Activated CD4-positive, alpha-beta T cell treated with anti-CD3 and anti-CD28 coated beads for 1 hour (primary cell): Measurements from ENCODE around the gene ANP32B.
"Not testable (repeated sequence)": the region's sequence is repeated elsewhere in the genome, so short reads cannot be mapped to it uniquely, and the experiment has no call there.

ENCODE experiments used
- DNase-seq: peaks from one replicate; pipeline ENCODE4 v3.0.0-alpha.2; 2020

The ANP32B gene

DNA sequence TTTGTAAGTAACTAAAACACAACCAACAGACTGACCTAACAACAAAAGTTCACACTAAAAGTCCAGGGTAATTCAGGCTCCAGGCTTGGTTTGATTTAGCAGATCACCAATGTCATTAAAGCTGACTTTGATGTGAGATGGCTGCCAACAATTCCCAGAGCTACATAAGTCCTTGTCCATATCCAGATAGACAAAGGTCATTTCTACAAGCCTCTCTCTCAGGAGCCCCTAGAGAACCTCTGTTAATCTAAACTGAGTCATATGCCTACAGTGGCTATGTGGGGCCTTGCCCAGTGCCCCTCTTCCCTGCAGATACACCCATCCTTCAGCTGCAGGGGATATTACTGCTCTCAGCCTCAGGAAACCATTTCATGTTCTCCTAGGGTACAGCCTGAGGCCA, 18.2 kb upstream of the ANP32B start:
- DNase-seq = no peak

DNA sequence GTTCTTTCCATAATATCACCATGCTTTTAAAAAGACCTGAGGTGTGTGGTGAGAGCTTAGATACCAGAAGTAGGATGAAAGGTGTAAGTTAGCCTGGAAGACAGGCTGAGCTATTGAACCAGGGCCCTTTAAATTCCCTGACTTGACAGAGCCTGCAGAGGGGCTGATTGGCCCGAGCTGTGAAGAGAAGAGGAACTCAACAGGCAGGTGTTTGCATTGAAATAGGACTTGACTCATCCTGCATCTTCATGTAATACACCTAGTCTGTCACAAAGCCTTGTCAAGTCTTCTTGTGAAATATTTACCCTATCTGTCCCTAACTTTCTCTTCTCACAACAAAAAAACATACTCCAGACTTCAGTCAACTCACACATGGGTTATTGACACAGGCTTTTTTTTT, 16.6 kb upstream of the ANP32B start:
- DNase-seq = no peak

DNA sequence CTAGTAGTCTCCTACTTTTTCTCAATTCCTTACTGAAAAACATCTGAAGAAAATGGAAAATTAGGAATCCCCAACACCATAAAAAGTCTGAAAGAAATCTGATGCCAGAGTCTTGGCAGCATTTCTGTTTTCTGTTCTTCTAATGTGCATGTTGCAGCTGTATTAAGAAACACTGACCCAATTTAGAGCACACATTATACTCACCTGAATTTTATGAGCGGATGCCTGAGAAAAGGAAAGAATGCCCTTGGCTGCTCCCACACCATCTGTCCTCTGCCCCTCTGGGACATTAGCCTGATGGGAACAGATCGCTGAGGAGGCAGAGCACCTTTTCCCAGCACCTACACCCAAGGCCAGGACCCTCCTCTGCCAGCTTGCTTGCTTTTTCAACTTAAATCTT, 14.1 kb upstream of the ANP32B start:
- DNase-seq = no peak

DNA sequence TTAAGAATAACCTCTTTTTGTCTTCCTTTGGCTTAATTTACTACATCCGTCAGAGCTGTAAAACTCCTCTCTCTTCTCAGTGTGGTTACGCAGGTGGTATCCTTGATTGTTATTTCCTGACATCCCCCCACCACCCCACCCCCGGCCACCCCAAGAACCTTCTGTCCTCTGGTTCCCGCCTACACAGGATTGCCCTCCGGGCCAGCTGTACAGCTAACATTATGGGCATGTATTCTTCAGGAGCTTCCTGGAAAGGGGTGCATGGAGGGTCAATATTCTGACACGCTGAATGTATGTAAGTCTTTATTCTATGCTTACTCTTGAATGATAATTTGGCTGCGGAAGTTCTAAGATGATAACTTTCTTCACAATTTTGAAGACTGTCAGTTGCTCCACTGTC, 13.0 kb upstream of the ANP32B start:
- DNase-seq = no peak

DNA sequence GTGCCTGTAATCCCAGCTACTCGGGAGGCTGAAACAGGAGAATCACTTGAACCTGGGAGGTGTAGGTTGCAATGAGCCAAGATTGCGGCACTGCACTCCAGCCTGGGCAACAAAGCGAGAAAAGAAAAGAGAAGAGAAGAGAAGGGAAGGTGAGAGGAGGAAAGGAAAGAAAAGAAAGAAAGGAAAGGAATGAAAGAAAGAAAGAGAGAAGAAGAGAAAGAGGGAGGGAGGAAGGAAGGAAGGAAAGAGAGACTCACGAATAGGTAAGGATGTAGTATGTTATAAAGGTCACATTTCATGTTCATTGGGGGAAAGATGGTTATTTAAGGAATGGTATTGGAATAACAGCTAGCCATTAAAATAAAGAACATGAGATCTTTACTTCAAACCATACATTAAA, 10.4 kb upstream of the ANP32B start:
- DNase-seq = no peak

DNA sequence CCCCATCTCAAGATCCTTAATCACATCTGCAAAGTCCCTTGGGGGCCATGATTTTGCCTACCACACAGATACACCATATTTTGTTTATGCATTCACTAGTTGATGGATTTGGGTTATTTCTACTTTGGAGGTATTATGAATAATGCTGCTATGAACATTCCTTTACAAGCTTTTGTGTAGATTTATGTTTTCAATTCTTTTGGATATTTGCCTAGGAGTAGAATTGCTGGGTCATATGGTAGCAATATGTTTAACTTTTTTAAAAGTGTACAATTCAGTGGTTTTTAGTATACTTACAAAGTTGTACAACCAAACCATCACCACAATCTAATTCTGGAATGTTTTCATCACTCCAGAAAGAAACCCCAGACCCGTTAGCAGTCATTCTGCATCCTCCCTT, 7.8 kb upstream of the ANP32B start:
- DNase-seq = no peak

DNA sequence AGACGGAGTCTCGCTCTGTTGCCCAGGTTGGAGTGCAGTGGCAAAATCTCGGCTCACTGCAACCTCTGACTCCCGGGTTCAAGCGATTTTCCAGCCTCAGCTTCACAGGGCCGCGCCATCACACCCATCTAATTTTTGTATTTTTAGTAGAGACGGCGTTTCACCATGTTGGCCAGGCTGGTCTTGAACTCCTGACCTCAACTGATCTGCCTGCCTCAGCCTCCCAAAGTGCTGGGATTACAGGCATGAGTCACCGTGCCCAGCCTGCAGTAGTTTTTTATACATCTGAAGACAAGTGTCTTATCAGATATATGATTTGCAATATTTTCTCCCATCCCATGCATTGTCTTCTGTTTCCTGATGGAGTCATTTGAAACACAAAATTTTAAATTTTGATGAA, 6.5 kb upstream of the ANP32B start:
- DNase-seq = not testable (repeated sequence)

DNA sequence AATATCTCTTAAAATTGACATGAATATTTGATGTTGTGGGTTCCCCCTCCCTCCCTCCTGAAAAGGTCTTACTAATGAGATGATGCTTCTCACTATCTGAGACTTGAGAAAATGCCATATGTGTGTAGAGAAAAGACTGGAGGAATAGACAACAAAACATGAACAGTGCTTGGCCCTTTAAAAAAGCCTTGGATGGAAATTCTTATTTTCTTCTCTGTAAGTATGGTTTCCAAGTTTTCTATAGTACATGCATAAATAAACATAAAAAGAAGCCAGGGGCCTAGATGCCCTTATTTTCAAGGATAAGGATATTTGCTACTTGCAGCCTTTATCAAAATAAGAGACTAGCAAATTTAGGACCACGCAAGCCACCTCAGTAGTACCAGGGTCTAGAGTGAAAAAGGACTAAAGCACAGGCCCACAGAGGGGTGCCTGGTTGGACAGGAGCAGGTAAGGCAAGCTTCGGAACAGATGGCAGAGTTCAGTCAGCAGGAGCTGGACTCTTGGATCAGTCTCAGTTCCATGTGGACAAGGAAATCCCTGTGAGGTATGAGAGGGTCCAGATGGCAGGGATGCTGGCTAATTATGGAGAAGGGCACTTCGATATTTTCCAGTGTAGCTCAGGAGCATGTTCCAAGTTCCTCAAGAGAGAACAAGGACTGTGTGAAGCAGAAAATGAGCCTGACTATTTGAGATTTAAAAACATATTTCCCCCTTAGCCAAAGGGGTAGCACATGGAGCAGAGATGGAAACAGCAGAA, 4.6 kb upstream of the ANP32B start:
- DNase-seq = no peak

DNA sequence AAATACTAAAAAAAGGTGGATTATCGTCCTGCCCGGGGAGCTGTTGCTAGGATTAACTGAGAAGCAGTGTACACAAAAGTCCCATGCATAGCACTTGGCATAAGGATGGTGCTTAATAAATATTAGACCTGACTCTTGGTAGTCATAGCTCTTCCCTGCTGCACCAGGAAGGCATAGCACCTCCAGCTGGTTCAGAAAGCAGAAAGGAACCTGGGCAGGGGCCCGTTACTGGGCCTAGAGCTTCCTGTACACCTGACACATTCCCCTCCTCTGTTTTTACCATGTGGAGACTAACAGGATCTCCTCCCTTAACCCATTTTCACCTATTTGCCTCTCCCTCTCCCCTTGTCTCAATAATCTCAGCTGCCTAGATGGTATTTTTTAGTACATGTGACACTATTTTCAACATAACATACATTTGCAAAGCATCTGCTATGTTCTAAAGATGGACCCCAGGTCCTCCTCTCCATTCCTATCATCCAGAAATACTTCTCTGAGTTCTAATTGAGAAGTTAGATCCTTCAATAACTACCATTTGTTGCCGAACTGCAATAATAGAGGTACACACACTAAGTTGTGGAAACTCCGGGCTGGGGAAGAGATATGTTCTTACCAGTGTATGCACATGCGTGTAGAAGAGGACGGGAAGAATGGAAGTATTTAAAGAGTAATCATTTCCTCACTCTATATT, 3.2 kb upstream of the ANP32B start:
- no peak for DNase-seq

DNA sequence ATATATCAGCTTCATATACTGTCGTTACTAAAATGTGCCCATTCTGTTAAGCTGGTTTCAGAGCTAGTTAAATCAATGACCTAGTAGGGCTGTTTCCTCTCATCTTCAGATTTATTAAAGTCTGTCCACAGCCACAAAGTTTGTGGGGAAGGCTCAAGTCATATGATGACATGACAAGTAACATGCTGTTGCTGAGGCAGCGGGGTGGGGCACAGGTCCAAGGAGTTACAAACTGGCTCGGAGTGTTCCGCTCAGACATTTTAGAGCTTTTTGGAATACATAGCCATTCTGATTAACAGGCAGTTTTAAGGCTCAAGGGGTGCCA, 2.7 kb upstream of the ANP32B start:
- no peak for DNase-seq

DNA sequence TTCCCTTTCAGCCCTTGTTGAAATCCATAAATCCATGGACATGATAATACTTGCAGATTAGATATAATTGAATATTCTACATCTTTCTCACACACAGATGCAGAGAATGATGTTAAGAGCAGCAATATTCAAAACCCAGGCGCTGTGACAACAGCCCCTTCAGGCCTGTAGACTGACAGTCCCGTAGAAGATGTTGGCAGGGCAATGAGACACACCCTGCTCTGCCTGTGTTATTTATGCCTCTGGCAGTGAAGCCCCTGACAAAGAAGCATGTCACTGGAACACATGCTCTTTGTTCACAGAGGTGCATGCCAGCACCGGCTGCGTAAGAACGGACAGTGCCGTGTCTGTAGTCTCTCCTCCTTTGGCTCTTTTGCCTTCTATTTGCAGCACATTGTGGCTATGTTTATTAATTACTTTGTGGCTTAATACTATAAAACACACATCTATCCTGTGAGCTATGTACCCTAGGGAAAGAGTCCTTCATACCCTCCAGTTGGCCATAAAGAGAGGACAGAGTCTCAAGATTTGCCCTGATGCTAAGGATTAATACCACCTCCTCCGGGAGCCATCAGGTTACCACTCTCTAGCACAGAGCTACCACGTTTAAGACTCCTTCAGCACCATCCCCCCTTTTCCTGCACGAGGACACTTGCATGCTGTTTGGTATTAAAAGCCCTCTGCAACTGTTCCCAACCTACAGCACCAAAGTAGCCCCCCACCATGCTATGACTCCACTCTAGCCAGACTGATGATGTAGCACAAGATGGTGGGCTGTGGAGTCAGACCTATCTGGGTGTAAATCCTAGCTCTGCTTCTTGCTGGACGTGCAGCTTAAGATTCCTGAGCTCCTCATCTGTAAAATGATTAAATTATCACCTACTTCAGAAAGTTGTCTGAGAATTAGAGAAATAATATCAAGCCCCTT, 2.0 kb upstream of the ANP32B start:
- no peak for DNase-seq

DNA sequence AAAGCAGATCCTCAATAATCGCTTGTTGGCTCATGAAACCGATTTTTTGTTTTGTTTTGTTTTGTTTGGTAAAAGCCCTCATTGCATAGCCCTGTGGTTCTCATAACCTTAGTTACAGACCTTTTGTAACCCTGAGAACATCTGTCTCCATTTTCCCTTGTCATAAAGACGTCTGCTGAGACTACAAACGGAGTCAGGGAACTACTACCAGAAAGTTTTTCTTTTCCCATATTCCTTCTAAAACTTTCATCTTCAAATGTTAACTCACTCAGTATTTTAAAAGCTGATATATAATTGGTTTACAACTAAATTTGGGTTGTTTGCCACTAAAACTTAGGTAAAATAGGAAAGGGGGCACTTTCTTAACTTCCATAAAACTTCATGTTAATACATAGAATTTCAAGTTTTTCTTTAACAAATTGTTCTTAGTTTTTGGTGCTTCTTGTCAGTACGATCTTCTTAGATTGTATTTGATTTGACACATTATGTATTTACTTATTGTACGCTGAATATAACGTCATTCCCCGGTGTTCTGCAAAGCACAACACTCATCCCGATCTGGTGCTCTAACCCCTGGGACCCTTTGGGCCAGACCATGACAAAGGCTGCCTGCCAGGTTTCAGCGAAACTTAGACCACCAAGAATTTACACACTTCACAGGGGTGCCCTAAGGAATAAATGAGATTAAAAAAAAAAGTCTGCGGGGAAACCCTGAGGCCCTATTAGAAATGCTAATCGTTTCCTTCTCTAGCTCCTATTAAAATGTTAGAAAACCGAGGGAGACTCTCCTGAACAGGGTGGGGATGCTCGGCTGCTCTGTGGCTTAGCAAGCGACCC, 1.1 kb upstream of the ANP32B start:
- no peak for DNase-seq

DNA sequence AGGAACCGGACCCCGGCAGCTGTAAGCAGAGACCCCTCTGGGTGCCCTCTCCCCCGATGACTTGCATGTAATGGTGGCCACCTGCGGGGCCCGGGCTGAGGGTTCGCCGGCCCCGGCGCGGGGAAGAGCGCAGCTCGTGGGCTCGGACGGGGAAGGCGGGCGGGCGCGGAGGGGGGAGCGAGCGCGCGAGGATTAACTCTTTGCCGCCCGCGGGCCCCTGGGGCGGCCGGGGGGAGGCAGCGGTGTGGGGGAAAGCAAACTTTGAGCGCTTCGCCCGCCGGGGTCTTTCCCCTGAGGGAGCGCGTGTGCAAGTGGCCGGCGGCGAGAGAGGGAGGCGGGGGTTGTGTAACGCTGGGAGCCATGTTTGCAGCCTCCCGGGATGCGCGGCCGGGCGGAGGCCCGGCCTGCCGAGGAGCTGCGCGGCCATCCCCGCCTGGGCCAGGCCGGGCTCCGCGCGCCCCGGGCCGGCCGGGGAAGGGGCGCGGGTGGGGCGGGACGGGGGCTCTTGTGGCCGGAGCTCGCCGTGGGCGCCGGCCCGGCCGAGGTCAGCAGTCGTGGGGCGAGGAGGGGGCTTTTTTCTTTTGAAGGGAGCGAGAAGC, 547 bp downstream of the ANP32B start:
- DNase-seq = peak; percentile 51

DNA sequence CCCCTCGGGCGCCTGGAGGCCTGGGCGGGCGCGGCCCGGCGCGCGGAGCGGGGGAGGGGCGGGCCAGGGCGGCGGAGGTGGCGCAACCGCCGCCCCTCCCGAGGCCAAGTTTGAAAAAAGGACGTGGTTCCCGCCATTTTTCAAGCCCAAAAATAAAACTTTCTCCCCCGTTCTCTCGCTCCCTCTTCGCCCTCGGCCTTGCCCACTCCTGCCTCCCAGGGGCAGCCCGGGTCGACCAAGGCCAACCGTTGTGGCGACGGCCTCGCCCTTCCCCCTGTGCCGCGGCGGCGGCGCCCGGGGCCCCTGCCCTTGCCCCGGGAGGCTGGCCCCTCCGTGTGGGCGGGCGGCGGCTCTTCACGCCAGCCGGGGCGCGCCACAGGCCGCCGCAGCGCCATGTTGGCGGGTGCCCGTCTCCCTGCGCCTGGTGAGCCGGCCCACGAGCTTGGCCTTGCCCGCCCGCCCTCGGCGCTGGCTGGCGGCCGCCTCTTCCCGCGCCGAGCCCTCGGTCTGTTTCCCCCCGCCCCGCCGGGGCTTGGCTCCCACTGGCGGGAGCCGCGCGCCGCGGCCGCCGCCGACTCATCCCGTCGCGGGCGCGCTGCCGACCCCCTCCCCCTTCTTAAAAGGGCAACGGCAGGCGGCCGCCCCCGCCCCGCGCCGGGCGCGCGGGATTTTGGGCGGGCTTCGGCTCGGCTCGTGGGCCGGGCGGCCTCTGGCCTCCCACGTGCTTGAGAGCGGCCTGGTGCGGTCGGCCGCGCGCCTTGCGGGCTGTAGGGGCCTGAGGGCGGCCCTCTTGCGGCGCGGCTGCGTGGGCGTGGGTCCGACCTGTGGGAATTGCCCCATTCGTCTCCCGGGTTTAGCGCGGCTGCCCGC, 1.3 kb downstream of the ANP32B start:
- peak; percentile 70 for DNase-seq

DNA sequence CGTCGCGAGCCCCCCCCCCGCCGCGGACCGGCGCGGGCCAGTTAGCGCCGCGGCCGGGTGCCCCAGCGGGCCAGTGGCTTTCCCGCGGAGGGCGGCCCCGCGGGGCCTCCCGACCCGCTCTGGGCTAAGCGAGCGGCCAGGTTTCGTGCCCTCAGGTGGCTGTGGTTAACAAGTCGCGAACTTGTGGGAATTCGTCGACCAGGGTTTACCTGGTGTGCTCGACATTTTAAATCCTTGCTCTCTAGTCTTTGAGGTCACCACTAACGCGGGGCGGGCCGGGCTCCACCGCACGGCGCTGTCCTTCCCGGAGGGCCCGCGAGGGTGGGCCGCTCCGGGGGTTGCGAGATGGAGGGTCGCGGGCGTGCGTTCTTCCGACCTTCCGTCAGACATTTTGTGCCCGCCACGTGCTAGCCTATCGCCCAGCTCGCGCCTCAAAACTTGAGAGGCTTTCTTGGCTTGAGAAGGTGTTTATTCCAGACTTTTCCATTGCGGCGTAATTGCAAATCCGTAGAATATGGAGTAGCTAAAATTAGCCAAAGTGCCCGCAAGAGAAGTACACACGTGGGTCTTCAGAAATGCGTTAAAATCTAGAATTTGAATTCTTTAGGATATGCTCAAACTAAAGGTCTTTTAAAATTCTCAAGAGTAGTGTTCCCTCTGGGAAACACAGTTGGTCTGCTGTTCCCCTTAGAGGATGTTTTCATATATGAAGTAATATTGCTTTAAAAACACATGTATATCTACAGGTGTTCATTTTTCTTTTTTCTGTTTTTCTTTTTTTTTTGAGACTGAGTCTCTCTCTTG, 2.1 kb downstream of the ANP32B start:
- peak; percentile 25 for DNase-seq

DNA sequence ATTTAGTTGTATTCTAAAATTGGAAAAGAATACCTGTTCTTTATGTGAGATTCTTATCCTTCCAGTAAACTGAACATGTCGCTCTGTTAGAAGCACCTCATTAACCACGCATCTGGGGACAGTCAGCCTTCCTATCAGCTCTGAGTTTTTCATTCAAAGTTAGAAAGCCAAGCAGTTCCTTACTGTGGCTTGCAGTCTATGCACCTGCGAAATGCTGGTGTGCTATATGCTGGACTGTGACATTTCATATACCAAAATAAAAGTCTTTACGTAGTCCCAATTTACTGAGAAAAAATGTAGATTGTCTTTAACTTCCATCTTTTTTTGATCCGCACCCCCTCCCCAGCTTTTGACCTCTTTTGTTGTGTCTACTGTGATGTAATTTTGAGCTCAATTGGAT, 4.3 kb downstream of the ANP32B start:
- no peak for DNase-seq

DNA sequence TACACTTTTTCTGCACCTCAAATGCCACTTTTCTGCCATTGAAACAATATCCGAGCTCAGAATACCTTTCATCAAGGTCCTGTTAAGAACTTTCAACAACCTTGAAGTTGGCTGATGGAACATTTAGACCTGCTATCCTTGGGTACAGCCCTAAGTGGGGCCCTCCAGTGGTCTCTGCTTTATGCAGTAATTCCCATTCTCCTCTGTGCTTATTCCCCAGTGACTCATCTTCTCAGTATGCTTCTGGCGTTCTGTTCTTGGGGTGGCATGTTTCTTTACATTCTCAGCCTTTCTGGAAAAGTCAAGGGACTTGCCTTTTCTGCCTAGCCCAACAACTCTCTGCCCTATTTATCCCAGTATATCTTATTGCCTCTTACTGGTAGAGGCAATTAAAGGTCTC, 7.1 kb downstream of the ANP32B start:
- DNase-seq = no peak

DNA sequence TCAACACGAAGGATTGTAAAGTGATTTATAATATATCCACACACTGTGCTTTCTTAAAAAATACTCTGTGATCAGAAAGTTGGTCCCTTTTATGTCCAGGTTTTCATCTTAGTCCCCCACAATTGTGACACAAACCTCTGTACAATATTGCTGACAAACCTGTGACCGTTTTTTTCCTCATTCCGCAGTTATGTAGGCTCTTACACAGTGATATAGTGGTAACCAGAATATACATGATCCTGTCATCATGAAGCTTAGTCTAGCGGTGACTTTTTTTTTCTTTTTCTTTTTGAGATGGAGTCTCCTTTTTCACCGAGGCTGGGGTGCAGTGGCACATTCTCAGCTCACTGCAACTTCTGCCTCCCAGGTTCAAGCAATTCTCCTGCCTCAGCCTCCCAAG, 8.7 kb downstream of the ANP32B start:
- DNase-seq = no peak

DNA sequence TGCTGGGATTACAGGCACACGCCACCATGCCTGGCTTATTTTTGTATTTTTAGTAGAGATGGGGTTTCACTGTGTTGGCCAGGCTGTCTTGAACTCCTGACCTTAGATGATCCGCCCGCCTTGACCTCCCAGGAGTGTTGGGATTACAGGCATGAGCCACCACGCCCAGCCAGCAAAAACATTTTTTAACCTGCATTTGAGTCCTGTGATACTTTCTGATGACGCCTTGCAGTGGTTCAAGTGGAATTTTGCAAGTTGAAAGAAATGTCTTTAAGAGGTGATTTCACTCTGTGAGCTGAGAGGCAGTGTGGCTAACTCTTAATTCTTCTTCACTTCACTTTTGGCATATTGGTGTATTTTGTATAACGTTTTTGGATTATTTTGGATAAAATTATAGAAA, 9.1 kb downstream of the ANP32B start:
- DNase-seq = no peak

DNA sequence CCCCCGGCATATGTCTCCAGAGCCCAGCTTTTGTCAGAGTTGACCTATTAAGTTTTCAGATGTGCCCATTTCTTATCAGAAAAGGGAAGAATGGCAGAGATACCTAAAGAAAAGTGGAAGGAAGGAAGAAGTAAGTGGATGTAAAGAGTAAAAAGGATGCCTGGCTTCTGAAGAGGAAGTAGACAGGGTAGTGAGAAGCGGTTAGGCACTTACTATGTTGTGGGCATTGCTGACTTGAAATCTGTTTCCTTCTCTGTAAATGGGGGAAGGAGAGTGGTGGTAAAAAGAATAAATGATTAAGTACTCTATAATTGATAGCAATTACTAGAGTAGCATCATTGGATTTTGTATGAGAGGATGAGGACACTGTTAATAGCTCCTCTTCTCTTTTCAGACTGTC, 9.9 kb downstream of the ANP32B start:
- DNase-seq = no peak

DNA sequence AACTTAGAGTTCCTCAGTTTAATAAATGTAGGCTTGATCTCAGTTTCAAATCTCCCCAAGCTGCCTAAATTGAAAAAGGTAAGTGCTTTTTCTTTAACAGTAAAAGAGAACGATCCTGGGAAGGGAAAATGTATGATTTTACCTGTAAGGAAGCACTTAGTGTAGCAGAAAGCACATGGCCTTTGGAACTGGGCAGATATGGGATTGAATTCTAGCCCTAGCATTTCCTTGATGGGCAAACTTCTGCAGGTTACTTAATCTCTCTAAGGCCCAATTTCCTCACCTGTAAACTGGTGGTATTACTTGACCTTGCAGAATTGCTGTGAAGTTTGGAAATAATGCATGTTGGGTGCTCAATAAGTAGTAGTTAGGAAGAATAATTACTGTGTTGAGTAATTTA, 11.6 kb downstream of the ANP32B start:
- no peak for DNase-seq
